ENCODE data around the gene LDLRAD3. TPM values are rescaled to one million over a fixed set of nuclear protein-coding genes. Genes with fewer than 3 reads are reported as not detected.

LDLRAD3 gene
- polyA plus RNA-seq, 1 donor (not counting 4 experiments of a cell fraction or from before 2014, with no cell fraction given): 13.1 TPM

DNA sequence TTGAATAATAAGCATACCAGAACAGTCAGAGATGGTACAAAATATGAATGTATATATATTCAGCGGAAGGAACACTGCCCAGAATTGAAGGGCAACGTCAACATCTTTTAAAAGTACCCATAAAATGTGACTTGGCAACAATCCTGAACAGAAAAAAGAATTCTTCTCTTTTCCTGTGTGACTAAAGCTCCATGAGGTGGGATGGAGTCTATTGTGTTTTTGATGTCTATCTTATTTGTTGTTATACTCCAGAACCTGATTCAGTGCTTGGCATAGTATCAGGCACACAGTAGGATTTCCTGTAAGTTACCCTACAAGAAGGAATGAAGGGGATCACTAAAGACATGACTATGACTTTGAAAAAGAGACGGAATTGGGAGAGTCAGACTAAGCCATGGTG is 10.3 kb downstream of the LDLRAD3 start:
- peaks cover 5% of the 10 kb centered on the region for H4K20me1 ChIP-seq (ENCODE audit: control insufficient read depth, extremely low read depth, insufficient read depth, low read length)
- H3K9me1 ChIP-seq (ENCODE audit: control insufficient read depth, extremely low read depth, insufficient read depth, low read length): no peaks in the 10 kb centered on the region
- H3K9me3 ChIP-seq (ENCODE audit: control insufficient read depth, low read depth, low read length): no peaks in the 10 kb centered on the region
- H3K4me2 ChIP-seq (ENCODE audit: control insufficient read depth, extremely low read depth, insufficient read depth, low read depth, low read length): no peak overlapping the region
- H3K27ac ChIP-seq (ENCODE audit: control insufficient read depth, insufficient read depth, low read length): no peak overlapping the region
- DNase-seq (ENCODE audit: low read depth, low spot score) (no peak), FAIRE-seq (no peak)
- no peak overlapping the region for H3K4me3 ChIP-seq (ENCODE audit: control insufficient read depth in 2 of 3, extremely low read depth in 1 of 3, insufficient read depth in 2 of 3, low read depth in 1 of 3, low read length in 3 of 3)
- H3K9ac ChIP-seq (ENCODE audit: control insufficient read depth, extremely low read depth, insufficient read depth, low read length): no peak overlapping the region
- peaks cover 70% of the 10 kb centered on the region for H3K79me2 ChIP-seq (ENCODE audit: control insufficient read depth, insufficient read depth, low read length)
- H3K27me3 ChIP-seq (ENCODE audit: control insufficient read depth, extremely low read depth, insufficient read depth, low read length): no peaks in the 10 kb centered on the region
- H3K36me3 ChIP-seq (ENCODE audit: control insufficient read depth in 2 of 2, extremely low read depth in 1 of 2, insufficient read depth in 2 of 2, low read length in 2 of 2): no peaks in the 10 kb centered on the region
- dilution Hi-C loops (cut with MboI; ENCODE audit: extremely low pct_ligation_motif_present, low sequenced_read_pairs): no loop called here
- peaks cover 17% of the 10 kb centered on the region for H3K4me1 ChIP-seq (ENCODE audit: control insufficient read depth, extremely low read depth, insufficient read depth, low read length)
- TF ChIP-seq, protein P1, sequence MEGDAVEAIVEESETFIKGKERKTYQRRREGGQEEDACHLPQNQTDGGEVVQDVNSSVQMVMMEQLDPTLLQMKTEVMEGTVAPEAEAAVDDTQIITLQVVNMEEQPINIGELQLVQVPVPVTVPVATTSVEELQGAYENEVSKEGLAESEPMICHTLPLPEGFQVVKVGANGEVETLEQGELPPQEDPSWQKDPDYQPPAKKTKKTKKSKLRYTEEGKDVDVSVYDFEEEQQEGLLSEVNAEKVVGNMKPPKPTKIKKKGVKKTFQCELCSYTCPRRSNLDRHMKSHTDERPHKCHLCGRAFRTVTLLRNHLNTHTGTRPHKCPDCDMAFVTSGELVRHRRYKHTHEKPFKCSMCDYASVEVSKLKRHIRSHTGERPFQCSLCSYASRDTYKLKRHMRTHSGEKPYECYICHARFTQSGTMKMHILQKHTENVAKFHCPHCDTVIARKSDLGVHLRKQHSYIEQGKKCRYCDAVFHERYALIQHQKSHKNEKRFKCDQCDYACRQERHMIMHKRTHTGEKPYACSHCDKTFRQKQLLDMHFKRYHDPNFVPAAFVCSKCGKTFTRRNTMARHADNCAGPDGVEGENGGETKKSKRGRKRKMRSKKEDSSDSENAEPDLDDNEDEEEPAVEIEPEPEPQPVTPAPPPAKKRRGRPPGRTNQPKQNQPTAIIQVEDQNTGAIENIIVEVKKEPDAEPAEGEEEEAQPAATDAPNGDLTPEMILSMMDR (optimal IDR thresholded peaks at IDR 0.05 in 1 of 3, IDR thresholded peaks at IDR 0.05 in 1 of 3, conservative IDR thresholded peaks at IDR 0.05 in 1 of 3; ENCODE audit: extremely low read depth in 1 of 3, insufficient read depth in 2 of 3, low read length in 3 of 3): no peak
- TF ChIP-seq EZH2 (IDR thresholded peaks at IDR 0.05; ENCODE audit: low read length): no peak
- no peak overlapping the region for H2AFZ ChIP-seq (ENCODE audit: control insufficient read depth, low read length)

DNA sequence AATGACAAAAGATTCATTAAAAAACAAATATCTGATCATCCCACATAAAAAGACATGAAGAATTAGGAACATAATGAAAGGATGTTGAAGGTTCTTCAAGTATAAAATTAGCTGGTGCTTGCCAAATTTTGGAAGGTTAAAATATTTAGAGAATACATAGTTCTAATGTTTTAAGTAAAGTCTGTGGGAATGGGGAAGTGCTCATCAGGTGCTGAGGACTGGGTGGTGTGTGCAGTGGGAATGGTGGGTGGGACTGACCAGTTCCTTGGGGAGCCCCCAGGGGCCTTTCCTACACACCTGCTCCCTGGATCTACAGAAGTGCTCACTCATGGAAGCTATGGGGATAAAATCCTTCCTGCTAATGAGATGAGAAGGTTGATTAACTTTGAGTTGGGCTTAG is 11.8 kb downstream of the LDLRAD3 start:
- TF ChIP-seq, protein P1 (optimal IDR thresholded peaks at IDR 0.05 in 1 of 3, IDR thresholded peaks at IDR 0.05 in 1 of 3, conservative IDR thresholded peaks at IDR 0.05 in 1 of 3; ENCODE audit: extremely low read depth in 1 of 3, insufficient read depth in 2 of 3, low read length in 3 of 3): no peak
- no peak for TF ChIP-seq EZH2 (IDR thresholded peaks at IDR 0.05; ENCODE audit: low read length)
- H3K36me3 ChIP-seq (ENCODE audit: control insufficient read depth in 2 of 2, extremely low read depth in 1 of 2, insufficient read depth in 2 of 2, low read length in 2 of 2): no peaks in the 10 kb centered on the region
- no peak overlapping the region for H2AFZ ChIP-seq (ENCODE audit: control insufficient read depth, low read length)
- H3K9me1 ChIP-seq (ENCODE audit: control insufficient read depth, extremely low read depth, insufficient read depth, low read length): no peaks in the 10 kb centered on the region
- peaks cover 9% of the 10 kb centered on the region for H3K4me1 ChIP-seq (ENCODE audit: control insufficient read depth, extremely low read depth, insufficient read depth, low read length)
- no peak overlapping the region for H3K27ac ChIP-seq (ENCODE audit: control insufficient read depth, insufficient read depth, low read length)
- no peaks in the 10 kb centered on the region for H3K9me3 ChIP-seq (ENCODE audit: control insufficient read depth, low read depth, low read length)
- H4K20me1 ChIP-seq (ENCODE audit: control insufficient read depth, extremely low read depth, insufficient read depth, low read length): no peaks in the 10 kb centered on the region
- no peak for DNase-seq (ENCODE audit: low read depth, low spot score)
- dilution Hi-C loops (cut with MboI; ENCODE audit: extremely low pct_ligation_motif_present, low sequenced_read_pairs): no loop called here
- H3K4me3 ChIP-seq (ENCODE audit: control insufficient read depth in 2 of 3, extremely low read depth in 1 of 3, insufficient read depth in 2 of 3, low read depth in 1 of 3, low read length in 3 of 3): no peak overlapping the region
- no peak overlapping the region for H3K9ac ChIP-seq (ENCODE audit: control insufficient read depth, extremely low read depth, insufficient read depth, low read length)
- no peak for FAIRE-seq
- peaks cover 64% of the 10 kb centered on the region for H3K79me2 ChIP-seq (ENCODE audit: control insufficient read depth, insufficient read depth, low read length)
- no peaks in the 10 kb centered on the region for H3K27me3 ChIP-seq (ENCODE audit: control insufficient read depth, extremely low read depth, insufficient read depth, low read length)
- H3K4me2 ChIP-seq (ENCODE audit: control insufficient read depth, extremely low read depth, insufficient read depth, low read depth, low read length): no peak overlapping the region

Data from keratinocyte (primary cell).